Prostate gland (tissue), 1 donor: ENCODE data around the gene SPTBN1.

Experiments
- POLR2A ChIP-seq: fragments of 450-650 bp; IDR thresholded peaks from one replicate; pipeline ENCODE4 v1.6.1; 2016; ENCODE audit warnings: antibody characterized with exemption, mild to moderate bottlenecking
- POLR2AphosphoS5 ChIP-seq: sonication (generic); formaldehyde crosslinking; IDR thresholded peaks from one replicate; pipeline ENCODE4 v1.6.1; 2017; ENCODE audit warnings: antibody characterized with exemption

GRCh38 chr2:54710216-54710615 is 254.1 kb downstream of the SPTBN1 start:
- no peak for TF ChIP-seq POLR2A
- TF ChIP-seq POLR2AphosphoS5, result no peak
